Measurements from ENCODE around the gene CRYBA2.

Gene CRYBA2

GRCh38 chr2:218993345-218994315 lies at the start of gene CRYBA2:
Gene CRYBA2, minus strand, starts transcription at chr2:218993422. Its CDS starts 246 bp downstream, at chr2:218993176.
- Histone ChIP-seq H3K27me3 (ENCODE audit: control insufficient read depth, insufficient read depth, low read length) (peaks cover 100% of the 10 kb centered on the region), H3K4me1 (ENCODE audit: control insufficient read depth, insufficient read depth, low read length) (peaks cover 6% of the 10 kb centered on the region), H3K9me3 (ENCODE audit: control insufficient read depth, insufficient read depth, low read length) (no peaks in the 10 kb centered on the region), H3K36me3 (ENCODE audit: control insufficient read depth, insufficient read depth, low read length) (no peaks in the 10 kb centered on the region), H3K4me3 (ENCODE audit: low read depth, low read length) (peak within 1 kb of the TSS; percentile 37), H3K9ac (ENCODE audit: low read depth, low read length) (no peak within 1 kb of the TSS)

GRCh38 chr2:219042750-219043149 lies 49.5 kb upstream of the CRYBA2 start:
- Histone ChIP-seq H3K4me3 (ENCODE audit: low read depth, low read length) (no peak overlapping the region), H3K4me1 (ENCODE audit: control insufficient read depth, insufficient read depth, low read length) (no peaks in the 10 kb centered on the region), H3K9ac (ENCODE audit: low read depth, low read length) (no peak overlapping the region), H3K36me3 (ENCODE audit: control insufficient read depth, insufficient read depth, low read length) (no peaks in the 10 kb centered on the region), H3K27me3 (ENCODE audit: control insufficient read depth, insufficient read depth, low read length) (peaks cover 19% of the 10 kb centered on the region), H3K9me3 (ENCODE audit: control insufficient read depth, insufficient read depth, low read length) (no peaks in the 10 kb centered on the region)

DNA sequence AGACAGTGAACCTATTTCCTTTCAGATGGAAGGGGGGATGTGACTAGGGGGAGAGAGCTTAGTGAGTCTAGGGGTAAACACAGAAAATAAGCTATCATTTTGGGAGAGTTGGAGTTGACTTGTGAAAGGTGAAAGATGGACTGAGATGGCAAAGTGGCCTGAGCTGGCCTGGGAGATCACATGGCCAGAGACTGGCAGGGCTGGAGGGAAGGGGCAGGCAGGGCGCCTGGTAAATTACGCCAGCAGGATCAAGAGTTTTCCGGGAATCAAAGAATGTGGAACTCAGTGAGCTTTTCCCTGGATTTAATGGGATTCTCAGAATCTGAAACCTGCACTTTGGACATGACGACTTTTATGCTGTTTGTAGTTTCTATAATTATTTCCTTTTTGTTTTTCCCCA lies 48.9 kb upstream of the CRYBA2 start:
- Histone ChIP-seq H3K27me3 (ENCODE audit: control insufficient read depth, insufficient read depth, low read length) (peaks cover 17% of the 10 kb centered on the region), H3K4me3 (ENCODE audit: low read depth, low read length) (no peak overlapping the region), H3K36me3 (ENCODE audit: control insufficient read depth, insufficient read depth, low read length) (no peaks in the 10 kb centered on the region), H3K9ac (ENCODE audit: low read depth, low read length) (no peak overlapping the region), H3K9me3 (ENCODE audit: control insufficient read depth, insufficient read depth, low read length) (no peaks in the 10 kb centered on the region), H3K4me1 (ENCODE audit: control insufficient read depth, insufficient read depth, low read length) (no peaks in the 10 kb centered on the region)

DNA sequence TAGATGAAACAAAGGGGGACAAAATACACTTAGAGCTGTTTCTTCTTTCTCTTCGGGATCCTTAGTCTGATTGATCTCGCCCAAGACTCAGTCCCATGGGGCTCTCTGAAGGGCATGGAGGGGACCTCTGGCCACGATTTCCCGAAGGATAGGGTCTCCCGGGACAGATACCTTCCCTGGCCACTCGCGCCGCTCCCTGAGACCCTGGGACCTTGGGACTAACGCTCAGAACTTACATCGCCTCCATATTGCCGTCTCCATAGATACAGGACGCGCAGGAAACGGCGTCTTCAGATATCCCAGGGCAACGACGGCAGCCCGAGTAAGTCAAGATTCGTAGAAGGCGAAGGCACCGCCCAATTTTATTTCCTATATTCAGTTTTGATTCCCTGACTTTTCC lies 48.0 kb upstream of the CRYBA2 start, which contains the start of gene CFAP65:
Gene CFAP65 (minus strand): TSS at position 265 of the 400 bp plus-strand sequence. CDS start 2,468 bp downstream, outside the sequence.
- peaks cover 15% of the 10 kb centered on the region for H3K27me3 ChIP-seq (ENCODE audit: control insufficient read depth, insufficient read depth, low read length)
- no peaks in the 10 kb centered on the region for H3K36me3 ChIP-seq (ENCODE audit: control insufficient read depth, insufficient read depth, low read length)
- no peaks in the 10 kb centered on the region for H3K9me3 ChIP-seq (ENCODE audit: control insufficient read depth, insufficient read depth, low read length)
- no peaks in the 10 kb centered on the region for H3K4me1 ChIP-seq (ENCODE audit: control insufficient read depth, insufficient read depth, low read length)
- no peak within 1 kb of the TSS for H3K9ac ChIP-seq (ENCODE audit: low read depth, low read length)
- peak within 1 kb of the TSS; percentile 58 for H3K4me3 ChIP-seq (ENCODE audit: low read depth, low read length)

DNA sequence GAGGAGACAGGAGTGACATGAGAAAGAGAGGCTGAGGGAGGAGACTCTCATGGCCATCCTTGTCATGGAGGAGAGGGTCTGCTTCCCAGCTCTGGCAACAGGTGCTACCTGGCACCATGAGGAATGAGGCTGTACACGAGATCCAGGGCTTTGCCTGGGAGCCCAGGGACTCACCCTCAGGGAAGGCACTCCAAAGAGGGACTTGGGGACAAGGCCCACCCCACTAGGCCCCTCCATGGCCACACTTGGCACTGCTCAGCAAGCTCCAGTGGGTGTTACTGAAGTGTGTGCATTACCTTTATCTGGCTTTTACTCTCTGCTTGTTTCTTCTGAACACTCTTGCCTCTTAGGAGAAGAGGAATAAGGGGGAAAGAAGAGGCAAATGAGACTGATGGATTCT lies 45.4 kb upstream of the CRYBA2 start:
- Histone ChIP-seq H3K27me3 (ENCODE audit: control insufficient read depth, insufficient read depth, low read length) (peaks cover 14% of the 10 kb centered on the region), H3K36me3 (ENCODE audit: control insufficient read depth, insufficient read depth, low read length) (no peaks in the 10 kb centered on the region), H3K9me3 (ENCODE audit: control insufficient read depth, insufficient read depth, low read length) (no peaks in the 10 kb centered on the region), H3K4me3 (ENCODE audit: low read depth, low read length) (no peak overlapping the region), H3K9ac (ENCODE audit: low read depth, low read length) (no peak overlapping the region), H3K4me1 (ENCODE audit: control insufficient read depth, insufficient read depth, low read length) (no peaks in the 10 kb centered on the region)

- no peaks in the 10 kb centered on the region for H3K36me3 ChIP-seq (ENCODE audit: control insufficient read depth, insufficient read depth, low read length)
- H3K9me3 ChIP-seq (ENCODE audit: control insufficient read depth, insufficient read depth, low read length): no peaks in the 10 kb centered on the region
- no peak overlapping the region for H3K9ac ChIP-seq (ENCODE audit: low read depth, low read length)
- H3K4me1 ChIP-seq (ENCODE audit: control insufficient read depth, insufficient read depth, low read length): no peaks in the 10 kb centered on the region
- peaks cover 14% of the 10 kb centered on the region for H3K27me3 ChIP-seq (ENCODE audit: control insufficient read depth, insufficient read depth, low read length)
- no peak overlapping the region for H3K4me3 ChIP-seq (ENCODE audit: low read depth, low read length)
Observed at GRCh38 chr2:219037783-219038499, 44.7 kb upstream of the CRYBA2 start.

DNA sequence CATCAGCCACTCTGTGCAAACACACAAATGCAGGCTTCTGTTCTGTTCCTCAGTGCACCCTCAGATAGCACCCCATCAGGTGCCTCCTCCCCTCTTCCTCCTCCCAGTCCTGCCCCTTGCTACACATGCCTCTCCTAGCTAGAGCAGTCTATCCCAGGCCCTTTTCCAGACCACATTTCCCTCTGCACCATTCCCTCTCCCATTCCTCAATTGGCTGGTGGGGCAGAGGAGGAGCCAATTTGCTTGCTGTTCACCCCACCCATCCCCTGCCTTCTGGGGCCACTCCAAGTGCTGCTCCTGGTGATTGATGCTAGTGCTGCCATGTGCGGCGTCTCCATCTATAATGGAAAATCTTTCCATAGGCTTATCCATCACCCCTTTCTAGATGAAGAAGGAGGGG lies 42.7 kb upstream of the CRYBA2 start:
- Histone ChIP-seq H3K9ac (ENCODE audit: low read depth, low read length) (no peak overlapping the region), H3K36me3 (ENCODE audit: control insufficient read depth, insufficient read depth, low read length) (no peaks in the 10 kb centered on the region), H3K9me3 (ENCODE audit: control insufficient read depth, insufficient read depth, low read length) (no peaks in the 10 kb centered on the region), H3K4me3 (ENCODE audit: low read depth, low read length) (no peak overlapping the region), H3K4me1 (ENCODE audit: control insufficient read depth, insufficient read depth, low read length) (no peaks in the 10 kb centered on the region), H3K27me3 (ENCODE audit: control insufficient read depth, insufficient read depth, low read length) (peaks cover 12% of the 10 kb centered on the region)

DNA sequence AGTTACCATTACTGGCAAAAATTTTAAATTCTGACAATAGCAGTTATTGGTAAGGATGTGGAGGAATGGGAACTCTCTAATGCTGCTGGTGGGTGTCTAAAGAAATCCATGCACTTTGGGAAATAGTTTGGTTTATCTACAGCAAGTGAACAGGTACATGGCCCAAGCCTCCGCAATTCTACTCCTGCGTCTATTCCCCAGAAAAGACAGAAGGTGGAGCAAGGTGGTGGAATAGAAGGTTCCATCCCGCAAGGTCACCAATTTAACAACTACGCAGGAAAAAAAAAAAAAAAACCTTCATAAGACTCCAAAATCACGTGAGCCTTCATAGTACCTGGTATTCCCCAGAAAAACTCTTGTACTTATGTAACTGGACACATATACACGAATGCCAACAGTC lies 41.6 kb upstream of the CRYBA2 start:
- no peak overlapping the region for H3K9ac ChIP-seq (ENCODE audit: low read depth, low read length)
- H3K27me3 ChIP-seq (ENCODE audit: control insufficient read depth, insufficient read depth, low read length): peaks cover 12% of the 10 kb centered on the region
- no peak overlapping the region for H3K4me3 ChIP-seq (ENCODE audit: low read depth, low read length)
- no peaks in the 10 kb centered on the region for H3K36me3 ChIP-seq (ENCODE audit: control insufficient read depth, insufficient read depth, low read length)
- H3K4me1 ChIP-seq (ENCODE audit: control insufficient read depth, insufficient read depth, low read length): no peaks in the 10 kb centered on the region
- no peaks in the 10 kb centered on the region for H3K9me3 ChIP-seq (ENCODE audit: control insufficient read depth, insufficient read depth, low read length)

DNA sequence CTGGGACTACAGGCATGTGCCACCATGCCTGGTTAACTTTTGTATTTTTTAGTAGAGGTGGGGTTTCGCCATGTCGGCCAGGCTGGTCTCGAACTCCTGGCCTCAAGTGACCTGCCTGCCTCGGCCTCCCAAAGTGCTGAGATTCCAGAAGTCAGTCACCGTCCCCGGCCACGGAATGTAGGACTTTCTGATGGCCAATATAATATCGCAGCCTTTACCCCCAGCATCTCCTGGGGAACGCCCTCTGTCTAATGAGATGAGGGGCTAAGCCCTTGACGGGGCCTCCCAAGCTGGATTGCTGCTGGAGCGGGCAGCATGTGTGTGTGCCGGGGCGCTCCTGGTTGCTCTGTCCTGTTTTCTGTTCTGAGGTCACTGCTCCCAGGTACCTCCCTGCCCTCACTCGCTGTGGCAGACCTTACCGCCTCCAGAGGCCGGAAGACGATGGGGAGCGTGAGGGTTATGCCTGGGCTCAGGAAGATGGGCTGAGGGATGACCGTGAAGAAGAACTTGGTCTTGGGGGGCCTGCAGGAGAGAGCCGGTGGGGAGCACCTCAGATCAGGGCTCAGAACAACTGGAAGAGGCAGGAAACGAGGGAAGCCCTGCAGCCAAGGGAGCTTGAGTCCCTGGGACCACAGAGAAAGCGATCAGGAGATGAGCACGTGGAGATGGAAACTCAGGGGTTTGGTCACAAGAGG lies 39.0 kb upstream of the CRYBA2 start:
- H3K9me3 ChIP-seq (ENCODE audit: control insufficient read depth, insufficient read depth, low read length): no peaks in the 10 kb centered on the region
- H3K36me3 ChIP-seq (ENCODE audit: control insufficient read depth, insufficient read depth, low read length): no peaks in the 10 kb centered on the region
- no peaks in the 10 kb centered on the region for H3K4me1 ChIP-seq (ENCODE audit: control insufficient read depth, insufficient read depth, low read length)
- peaks cover 3% of the 10 kb centered on the region for H3K27me3 ChIP-seq (ENCODE audit: control insufficient read depth, insufficient read depth, low read length)
- no peak overlapping the region for H3K4me3 ChIP-seq (ENCODE audit: low read depth, low read length)
- H3K9ac ChIP-seq (ENCODE audit: low read depth, low read length): no peak overlapping the region

DNA sequence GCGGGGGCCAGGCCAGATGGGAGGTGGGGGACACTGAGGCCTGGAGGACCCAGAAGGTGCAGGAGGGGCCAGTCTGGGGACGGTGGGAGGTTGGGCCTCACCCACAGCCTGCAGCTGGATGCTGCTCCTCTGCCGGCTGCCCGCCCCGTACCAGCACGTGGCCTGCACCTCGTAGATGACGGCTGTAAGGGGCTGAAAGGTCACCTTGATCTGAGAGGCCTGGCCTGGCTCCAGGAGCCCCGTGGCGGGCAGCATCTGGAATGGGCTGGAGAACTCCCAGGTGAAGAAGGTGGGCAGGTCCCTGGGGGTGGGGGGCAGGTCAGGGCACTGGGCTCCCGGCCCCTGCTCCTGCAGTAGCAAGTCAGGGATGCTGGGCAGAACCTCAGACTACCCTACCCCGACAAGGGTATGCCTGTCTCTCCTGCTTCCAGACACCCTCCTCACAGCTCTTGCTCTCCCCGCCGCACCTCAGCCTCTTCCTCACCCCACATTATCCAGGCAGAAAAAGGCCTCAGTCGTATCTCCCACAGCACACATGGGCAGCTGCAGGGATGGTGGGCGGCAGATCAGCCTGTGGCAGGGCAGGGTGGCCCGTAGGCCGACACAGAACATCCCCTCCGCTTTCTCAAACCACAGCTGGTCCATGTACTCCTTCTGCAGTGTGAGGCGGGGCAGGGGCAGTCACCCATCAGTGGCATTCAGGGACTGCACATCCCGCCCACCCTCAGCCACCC lies 38.0 kb upstream of the CRYBA2 start:
- H3K36me3 ChIP-seq (ENCODE audit: control insufficient read depth, insufficient read depth, low read length): no peaks in the 10 kb centered on the region
- H3K27me3 ChIP-seq (ENCODE audit: control insufficient read depth, insufficient read depth, low read length): peaks cover 3% of the 10 kb centered on the region
- H3K4me1 ChIP-seq (ENCODE audit: control insufficient read depth, insufficient read depth, low read length): no peaks in the 10 kb centered on the region
- no peaks in the 10 kb centered on the region for H3K9me3 ChIP-seq (ENCODE audit: control insufficient read depth, insufficient read depth, low read length)
- H3K4me3 ChIP-seq (ENCODE audit: low read depth, low read length): no peak overlapping the region
- no peak overlapping the region for H3K9ac ChIP-seq (ENCODE audit: low read depth, low read length)

Measured in iPS-15b (cell line).